22Rv1 (cell line): ENCODE results near the gene CARD10.

Source experiments
- CTCF ChIP-seq: fragments of 450-650 bp; IDR thresholded peaks from 2 replicates; pipeline ENCODE4 v1.5.1; 2017; ENCODE audit warnings: mild to moderate bottlenecking
- ZFX ChIP-seq: fragments of 450-650 bp; IDR thresholded peaks from 2 replicates; pipeline ENCODE4 v1.6.1; 2017; ENCODE audit warnings: antibody characterized with exemption, borderline replicate concordance

- TF ChIP-seq CTCF (no peak), ZFX (no peak)
Observed at GRCh38 chr22:37499789-37500540, 19.2 kb downstream of the CARD10 start.
